ENCODE data around the gene RNASEL. TPM values are rescaled to one million over a fixed set of nuclear protein-coding genes. Genes with fewer than 3 reads are reported as not detected.

Gene RNASEL
- total and polyA plus RNA-seq, 8 donors, result 10.6 to 13.7 (median 13.2) TPM

GRCh38 chr1:182601416-182601786, 12.3 kb upstream of the RNASEL start:
- peak overlapping the region in 1 of 2 donors; percentile 57 for H3K4me3 ChIP-seq
- no peak overlapping the region for H3K27ac ChIP-seq

GRCh38 chr1:182600745-182601415, 11.8 kb upstream of the RNASEL start:
- no peak for TF ChIP-seq CTCF (IDR thresholded peaks at IDR 0.05)
- no peaks in the 10 kb centered on the region for H3K9me3 ChIP-seq
- H3K27ac ChIP-seq, result no peak overlapping the region
- H3K27me3 ChIP-seq, result peaks cover 0 to 19% of the 10 kb centered on the region in 2 donors
- peaks cover 0 to 15% of the 10 kb centered on the region in 2 donors for H3K36me3 ChIP-seq
- ATAC-seq (no peak), DNase-seq (no peak)
- H3K4me1 ChIP-seq, result peaks cover 9 to 52% of the 10 kb centered on the region in 2 donors
- intact Hi-C loops (cut with DNase I), result loop anchor here (2.0 to 5.0 kb wide), 2 partner anchors 181 to 182 kb away; no protein-coding TSS in a partner anchor
- H3K4me3 ChIP-seq, result peak overlapping the region in 1 of 2 donors; percentile 57

More at GRCh38 chr1:182601416-182601786, 12.3 kb upstream of the RNASEL start:
- TF ChIP-seq CTCF (IDR thresholded peaks at IDR 0.05), result peak; percentile 81 to 84
- Histone ChIP-seq H3K36me3 (peaks cover 0 to 15% of the 10 kb centered on the region in 2 donors), H3K4me1 (peaks cover 9 to 50% of the 10 kb centered on the region in 2 donors), H3K27me3 (peaks cover 0 to 19% of the 10 kb centered on the region in 2 donors), H3K9me3 (no peaks in the 10 kb centered on the region)
- intact Hi-C loops (cut with DNase I), result loop anchor here (2.0 to 5.0 kb wide), 2 partner anchors 181 kb away; no protein-coding TSS in a partner anchor
- DNase-seq (peak in 3 of 4 donors; percentile 61 to 84 (median 67)), ATAC-seq (peak; percentile 16)

- intact Hi-C loops (cut with DNase I), result loop anchor here (2.0 to 5.0 kb wide), 2 partner anchors 182 to 183 kb away; no protein-coding TSS in a partner anchor
- Histone ChIP-seq H3K36me3 (peaks cover 0 to 15% of the 10 kb centered on the region in 2 donors), H3K27me3 (peaks cover 0 to 19% of the 10 kb centered on the region in 2 donors), H3K4me1 (peaks cover 9 to 57% of the 10 kb centered on the region in 2 donors), H3K27ac (no peak overlapping the region), H3K4me3 (no peak overlapping the region), H3K9me3 (no peaks in the 10 kb centered on the region)
- no peak for TF ChIP-seq CTCF (IDR thresholded peaks at IDR 0.05)
- ATAC-seq (no peak), DNase-seq (no peak)
Measured at GRCh38 chr1:182600036-182600713, 11.1 kb upstream of the RNASEL start.

- H3K27ac ChIP-seq, result no peak overlapping the region
- DNase-seq (no peak), ATAC-seq (no peak)
- intact Hi-C loops (cut with DNase I), result no loop called here
- H3K4me1 ChIP-seq, result peaks cover 6 to 60% of the 10 kb centered on the region in 2 donors
- peak in 1 of 2 donors; percentile 23 for TF ChIP-seq CTCF (IDR thresholded peaks at IDR 0.05)
- peaks cover 0 to 15% of the 10 kb centered on the region in 2 donors for H3K36me3 ChIP-seq
- peaks cover 0 to 14% of the 10 kb centered on the region in 2 donors for H3K27me3 ChIP-seq
- H3K9me3 ChIP-seq, result no peaks in the 10 kb centered on the region
- no peak overlapping the region for H3K4me3 ChIP-seq
Measured at GRCh38 chr1:182599339-182599738, 10.3 kb upstream of the RNASEL start.

- ATAC-seq (no peak), DNase-seq (no peak)
- Histone ChIP-seq H3K4me1 (peaks cover 5 to 52% of the 10 kb centered on the region in 2 donors), H3K27ac (no peak overlapping the region), H3K27me3 (peaks cover 0 to 4% of the 10 kb centered on the region in 2 donors), H3K9me3 (no peaks in the 10 kb centered on the region), H3K4me3 (no peak overlapping the region), H3K36me3 (peaks cover 0 to 15% of the 10 kb centered on the region in 2 donors)
- intact Hi-C loops (cut with DNase I), result no loop called here
- no peak for TF ChIP-seq CTCF (IDR thresholded peaks at IDR 0.05)
Measured at GRCh38 chr1:182598296-182598695, 9.2 kb upstream of the RNASEL start.

Measured in left lung (tissue), 10 donors.